ENCODE measurements around the gene FGR.
"Not testable (repeated sequence)": the region's sequence is repeated elsewhere in the genome, so short reads cannot be mapped to it uniquely, and the experiment has no call there.

FGR gene

GRCh38 chr1:27634985-27635367, at the start of gene FGR:
Gene FGR (minus strand): TSS chr1:27635185. CDS start chr1:27623916, 11,269 bp downstream.
- H3K27me3 ChIP-seq (ENCODE audit: control insufficient read depth, insufficient read depth, low read length) = peaks cover 36% of the 10 kb centered on the region
- H3K9me3 ChIP-seq (ENCODE audit: control insufficient read depth, low read depth, low read length) = no peaks in the 10 kb centered on the region
- no peaks in the 10 kb centered on the region for H3K36me3 ChIP-seq (ENCODE audit: control insufficient read depth, low read depth, low read length)
- peak within 1 kb of the TSS; percentile 44 for H3K9ac ChIP-seq (ENCODE audit: low read length)
- no peak within 1 kb of the TSS for H3K27ac ChIP-seq (ENCODE audit: low read length)
- peaks cover 5% of the 10 kb centered on the region for H3K4me1 ChIP-seq (ENCODE audit: control insufficient read depth, low read depth, low read length)
- H3K4me3 ChIP-seq (ENCODE audit: low read length) = peak within 1 kb of the TSS; percentile 60

- Histone ChIP-seq H3K27me3 (ENCODE audit: control insufficient read depth, insufficient read depth, low read length) (no peaks in the 10 kb centered on the region), H3K4me3 (ENCODE audit: low read length) (no peak overlapping the region), H3K9me3 (ENCODE audit: control insufficient read depth, low read depth, low read length) (peaks cover 8% of the 10 kb centered on the region), H3K9ac (ENCODE audit: low read length) (no peak overlapping the region), H3K4me1 (ENCODE audit: control insufficient read depth, low read depth, low read length) (peaks cover 10% of the 10 kb centered on the region), H3K36me3 (ENCODE audit: control insufficient read depth, low read depth, low read length) (no peaks in the 10 kb centered on the region), H3K27ac (ENCODE audit: low read length) (no peak overlapping the region)
Observed at GRCh38 chr1:27684176-27684575, 49.2 kb upstream of the FGR start.

DNA sequence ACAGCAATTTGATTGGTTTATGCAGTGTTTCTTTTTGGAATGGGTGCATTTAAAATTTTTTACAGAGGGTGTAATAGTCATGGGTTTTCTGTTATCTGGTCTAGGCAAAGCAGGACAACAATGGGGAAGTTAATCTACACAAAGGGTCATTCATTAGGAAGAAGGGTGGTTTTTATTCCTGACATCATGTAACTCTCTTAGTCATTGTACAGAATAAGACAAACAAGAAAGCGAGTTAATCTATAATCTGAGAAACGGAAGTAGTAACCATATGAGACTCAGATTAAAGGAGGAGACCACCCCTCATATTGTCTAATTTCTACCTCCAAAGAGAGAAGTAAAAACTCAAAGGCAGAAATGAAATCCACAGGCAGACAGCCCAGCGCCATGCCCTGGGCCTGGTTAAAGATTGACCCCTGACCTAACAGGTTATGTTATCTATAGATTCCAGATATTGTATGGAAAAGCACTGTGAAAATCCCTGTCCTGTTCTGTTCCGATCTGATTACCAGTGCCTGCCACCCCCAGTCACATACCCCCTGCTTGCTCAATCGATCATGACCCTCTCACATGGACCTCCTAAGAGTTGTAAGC, 47.5 kb upstream of the FGR start:
- Histone ChIP-seq H3K9me3 (ENCODE audit: control insufficient read depth, low read depth, low read length) (peaks cover 8% of the 10 kb centered on the region), H3K4me3 (ENCODE audit: low read length) (no peak overlapping the region), H3K4me1 (ENCODE audit: control insufficient read depth, low read depth, low read length) (peaks cover 9% of the 10 kb centered on the region), H3K27ac (ENCODE audit: low read length) (no peak overlapping the region), H3K36me3 (ENCODE audit: control insufficient read depth, low read depth, low read length) (no peaks in the 10 kb centered on the region), H3K27me3 (ENCODE audit: control insufficient read depth, insufficient read depth, low read length) (no peaks in the 10 kb centered on the region), H3K9ac (ENCODE audit: low read length) (no peak overlapping the region)

- not testable (repeated sequence) for H3K9ac ChIP-seq (ENCODE audit: low read length); H3K9me3 ChIP-seq (ENCODE audit: control insufficient read depth, low read depth, low read length); H3K27me3 ChIP-seq (ENCODE audit: control insufficient read depth, insufficient read depth, low read length)
Observed at GRCh38 chr1:27681580-27681979, 46.6 kb upstream of the FGR start.

DNA sequence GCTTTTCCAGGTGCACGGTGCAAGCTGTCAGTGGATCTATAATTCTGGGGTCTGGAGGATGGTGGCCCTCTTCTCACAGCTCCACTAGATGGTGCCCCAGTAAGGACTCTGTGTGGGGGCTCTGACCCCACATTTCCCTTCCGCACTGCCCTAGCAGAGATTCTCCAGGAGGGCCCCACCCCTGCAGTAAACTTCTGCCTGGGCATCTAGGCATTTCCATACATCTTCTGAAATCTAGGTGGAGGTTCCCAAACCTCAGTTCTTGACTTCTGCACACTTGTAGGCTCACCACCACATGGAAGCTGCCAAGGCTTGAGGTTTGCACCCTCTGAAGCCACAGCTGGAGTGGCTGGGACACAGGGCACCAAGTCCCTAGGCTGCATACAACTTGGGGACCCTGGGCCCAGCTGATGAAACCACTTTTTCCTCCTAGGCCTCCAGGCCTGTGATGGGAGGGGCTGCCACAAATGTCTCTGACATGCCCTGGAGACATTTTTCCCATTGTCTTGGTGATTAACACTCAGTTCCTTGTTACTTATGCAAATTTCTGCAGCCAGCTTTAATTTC, 45.3 kb upstream of the FGR start:
- not testable (repeated sequence) for H3K9me3 ChIP-seq (ENCODE audit: control insufficient read depth, low read depth, low read length); H3K9ac ChIP-seq (ENCODE audit: low read length); H3K27ac ChIP-seq (ENCODE audit: low read length); H3K36me3 ChIP-seq (ENCODE audit: control insufficient read depth, low read depth, low read length); H3K27me3 ChIP-seq (ENCODE audit: control insufficient read depth, insufficient read depth, low read length); H3K4me1 ChIP-seq (ENCODE audit: control insufficient read depth, low read depth, low read length); H3K4me3 ChIP-seq (ENCODE audit: low read length)

More at GRCh38 chr1:27681580-27681979, 46.6 kb upstream of the FGR start:
- H3K4me3 ChIP-seq (ENCODE audit: low read length); H3K36me3 ChIP-seq (ENCODE audit: control insufficient read depth, low read depth, low read length); H3K27ac ChIP-seq (ENCODE audit: low read length); H3K4me1 ChIP-seq (ENCODE audit: control insufficient read depth, low read depth, low read length): not testable (repeated sequence)

GRCh38 chr1:27678747-27679146, 43.8 kb upstream of the FGR start:
- no peak overlapping the region for H3K4me3 ChIP-seq (ENCODE audit: low read length)
- peaks cover 8% of the 10 kb centered on the region for H3K9me3 ChIP-seq (ENCODE audit: control insufficient read depth, low read depth, low read length)
- H3K9ac ChIP-seq (ENCODE audit: low read length) = no peak overlapping the region
- H3K36me3 ChIP-seq (ENCODE audit: control insufficient read depth, low read depth, low read length) = no peaks in the 10 kb centered on the region
- no peaks in the 10 kb centered on the region for H3K4me1 ChIP-seq (ENCODE audit: control insufficient read depth, low read depth, low read length)
- no peaks in the 10 kb centered on the region for H3K27me3 ChIP-seq (ENCODE audit: control insufficient read depth, insufficient read depth, low read length)
- no peak overlapping the region for H3K27ac ChIP-seq (ENCODE audit: low read length)

DNA sequence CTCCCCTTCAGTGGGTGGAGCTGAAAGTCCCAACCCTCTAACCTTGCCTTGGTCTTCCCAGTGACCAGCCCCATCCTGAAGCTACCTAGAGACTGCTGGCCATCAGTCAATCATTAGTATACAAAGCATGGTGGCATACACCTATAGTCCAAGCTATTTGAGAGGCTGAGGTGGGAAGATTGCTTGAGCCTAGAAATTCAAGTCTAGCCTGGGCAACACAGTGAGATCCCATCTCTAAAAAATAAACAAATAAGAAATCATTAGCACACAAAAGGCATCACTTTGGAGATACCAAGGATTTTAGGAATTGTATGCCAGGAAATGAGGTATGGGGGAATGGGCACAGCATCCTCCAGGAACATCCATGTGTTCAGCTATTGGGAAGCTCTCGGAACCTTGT, 41.4 kb upstream of the FGR start:
- no peak overlapping the region for H3K9ac ChIP-seq (ENCODE audit: low read length)
- peaks cover 13% of the 10 kb centered on the region for H3K4me1 ChIP-seq (ENCODE audit: control insufficient read depth, low read depth, low read length)
- H3K9me3 ChIP-seq (ENCODE audit: control insufficient read depth, low read depth, low read length) = peaks cover 4% of the 10 kb centered on the region
- no peak overlapping the region for H3K27ac ChIP-seq (ENCODE audit: low read length)
- no peaks in the 10 kb centered on the region for H3K27me3 ChIP-seq (ENCODE audit: control insufficient read depth, insufficient read depth, low read length)
- H3K4me3 ChIP-seq (ENCODE audit: low read length) = no peak overlapping the region
- no peaks in the 10 kb centered on the region for H3K36me3 ChIP-seq (ENCODE audit: control insufficient read depth, low read depth, low read length)

DNA sequence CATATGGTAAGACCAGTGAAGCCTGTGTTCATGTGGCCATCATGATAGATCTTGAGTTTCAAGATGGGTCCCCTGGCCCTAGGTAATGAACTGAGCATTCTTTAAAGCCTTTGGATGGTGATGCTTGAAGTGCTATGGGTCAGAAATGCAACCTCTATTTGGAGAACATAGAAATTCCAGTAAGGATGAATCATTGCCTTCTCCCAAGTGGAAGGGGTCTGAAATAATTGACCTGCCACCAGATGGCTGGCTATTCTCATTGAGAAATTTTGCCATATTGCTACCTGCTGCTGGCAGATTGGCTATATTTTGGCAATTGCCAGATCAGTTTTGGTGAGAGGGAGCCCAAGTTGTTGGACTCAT, 37.7 kb upstream of the FGR start:
- Histone ChIP-seq H3K9me3 (ENCODE audit: control insufficient read depth, low read depth, low read length) (no peaks in the 10 kb centered on the region), H3K27ac (ENCODE audit: low read length) (no peak overlapping the region), H3K4me1 (ENCODE audit: control insufficient read depth, low read depth, low read length) (peaks cover 13% of the 10 kb centered on the region), H3K9ac (ENCODE audit: low read length) (no peak overlapping the region), H3K27me3 (ENCODE audit: control insufficient read depth, insufficient read depth, low read length) (peaks cover 11% of the 10 kb centered on the region), H3K36me3 (ENCODE audit: control insufficient read depth, low read depth, low read length) (no peaks in the 10 kb centered on the region), H3K4me3 (ENCODE audit: low read length) (peak overlapping the region; percentile 50)

GRCh38 chr1:27671964-27672749, 37.2 kb upstream of the FGR start, which contains the start of gene IFI6:
Gene IFI6 (minus strand): TSS chr1:27672192. CDS start chr1:27669314, 2,878 bp downstream.
- Histone ChIP-seq H3K9me3 (ENCODE audit: control insufficient read depth, low read depth, low read length) (no peaks in the 10 kb centered on the region), H3K36me3 (ENCODE audit: control insufficient read depth, low read depth, low read length) (no peaks in the 10 kb centered on the region), H3K9ac (ENCODE audit: low read length) (no peak within 1 kb of the TSS), H3K27me3 (ENCODE audit: control insufficient read depth, insufficient read depth, low read length) (peaks cover 11% of the 10 kb centered on the region), H3K27ac (ENCODE audit: low read length) (no peak within 1 kb of the TSS), H3K4me1 (ENCODE audit: control insufficient read depth, low read depth, low read length) (peaks cover 13% of the 10 kb centered on the region), H3K4me3 (ENCODE audit: low read length) (peak within 1 kb of the TSS; percentile 50)

- H3K4me3 ChIP-seq (ENCODE audit: low read length) = no peak overlapping the region
Observed at GRCh38 chr1:27669876-27670275, 34.9 kb upstream of the FGR start.

DNA sequence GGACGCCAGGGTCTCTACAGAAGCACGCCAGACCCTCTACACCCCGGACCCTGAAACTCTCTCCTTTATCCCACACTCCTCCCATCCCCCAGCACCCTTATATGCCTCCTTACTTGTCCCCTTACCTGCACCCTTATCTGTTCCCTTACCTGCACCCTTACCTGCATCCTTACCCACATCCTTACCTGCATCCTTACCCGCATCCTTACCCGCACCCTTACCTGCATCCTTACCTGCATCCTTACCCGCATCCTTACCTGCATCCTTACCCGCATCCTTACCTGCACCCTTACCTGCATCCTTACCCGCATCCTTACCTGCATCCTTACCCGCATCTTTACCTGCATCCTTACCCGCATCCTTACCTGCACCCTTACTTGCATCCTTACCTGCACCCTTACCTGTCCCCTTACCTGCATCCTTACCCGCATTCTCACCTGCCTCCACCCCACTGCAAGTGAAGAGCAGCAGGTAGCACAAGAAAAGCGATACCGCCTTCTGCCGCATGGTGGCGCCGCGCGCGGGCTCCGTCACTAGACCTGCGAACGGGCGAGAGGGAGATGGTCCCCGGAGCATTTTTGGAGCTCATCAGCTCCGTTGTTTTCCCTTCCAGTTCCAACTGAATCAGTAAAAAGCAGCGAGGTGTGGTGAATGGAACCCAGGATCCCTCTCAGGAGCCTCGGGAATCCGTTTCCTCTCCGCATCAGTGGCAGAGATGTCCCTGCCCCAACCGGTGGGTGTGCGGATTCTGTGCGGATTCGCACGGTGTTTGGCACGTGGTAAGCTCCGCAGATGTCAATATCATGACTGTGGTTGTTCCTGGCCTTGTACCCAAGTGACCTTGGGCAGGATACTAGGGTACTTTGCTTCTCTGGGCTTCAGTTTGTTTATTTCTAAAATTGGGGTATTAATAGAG, 34.1 kb upstream of the FGR start:
- peak overlapping the region; percentile 51 for H3K4me3 ChIP-seq (ENCODE audit: low read length)
- H3K36me3 ChIP-seq (ENCODE audit: control insufficient read depth, low read depth, low read length) = no peaks in the 10 kb centered on the region
- H3K9me3 ChIP-seq (ENCODE audit: control insufficient read depth, low read depth, low read length) = no peaks in the 10 kb centered on the region
- H3K4me1 ChIP-seq (ENCODE audit: control insufficient read depth, low read depth, low read length) = peaks cover 13% of the 10 kb centered on the region
- peaks cover 11% of the 10 kb centered on the region for H3K27me3 ChIP-seq (ENCODE audit: control insufficient read depth, insufficient read depth, low read length)
- no peak overlapping the region for H3K9ac ChIP-seq (ENCODE audit: low read length)
- no peak overlapping the region for H3K27ac ChIP-seq (ENCODE audit: low read length)

More at GRCh38 chr1:27669876-27670275, 34.9 kb upstream of the FGR start:
- Histone ChIP-seq H3K9me3 (ENCODE audit: control insufficient read depth, low read depth, low read length) (no peaks in the 10 kb centered on the region), H3K27me3 (ENCODE audit: control insufficient read depth, insufficient read depth, low read length) (peaks cover 11% of the 10 kb centered on the region), H3K4me1 (ENCODE audit: control insufficient read depth, low read depth, low read length) (peaks cover 13% of the 10 kb centered on the region), H3K27ac (ENCODE audit: low read length) (no peak overlapping the region), H3K9ac (ENCODE audit: low read length) (no peak overlapping the region), H3K36me3 (ENCODE audit: control insufficient read depth, low read depth, low read length) (no peaks in the 10 kb centered on the region)
